ENCODE results near the gene SCAPER. TPM values are rescaled to one million over a fixed set of nuclear protein-coding genes. Genes with fewer than 3 reads are reported as not detected.
"Not testable (repeated sequence)": the region's sequence is repeated elsewhere in the genome, so short reads cannot be mapped to it uniquely, and the experiment has no call there.

The SCAPER gene
- total RNA-seq, 1 experiment from 2014 or later: 21.5 TPM

DNA sequence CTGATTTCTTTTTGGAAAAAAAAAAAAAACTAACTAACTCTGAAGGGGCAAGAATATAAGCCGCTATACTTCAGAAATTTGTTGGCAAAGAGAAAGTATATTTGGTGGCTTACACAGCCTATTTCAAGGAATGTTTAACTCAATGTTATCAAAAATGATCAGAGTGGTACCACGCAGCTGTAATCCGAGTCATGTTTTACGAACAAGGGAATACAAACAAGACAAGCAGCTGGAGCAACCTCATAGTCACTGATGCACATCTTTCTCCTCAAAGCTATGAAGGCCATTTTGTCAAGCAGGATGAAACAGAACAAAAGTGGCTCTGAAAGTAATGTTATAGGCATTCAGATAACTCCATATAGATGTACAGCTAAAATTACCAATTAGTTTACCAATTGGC lies 81.2 kb downstream of the SCAPER start:
- DNase-seq (ENCODE audit: low spot score): no peak
- no peaks in the 10 kb centered on the region for H3K9me3 ChIP-seq (ENCODE audit: low read depth, low read length, poor library complexity, severe bottlenecking)
- H3K27me3 ChIP-seq (replicated peaks; ENCODE audit: insufficient read depth, low read depth, low read length, poor library complexity): no peaks in the 10 kb centered on the region
- intact Hi-C loops (cut with micrococcal nuclease; ENCODE audit: unreplicated experiment): no loop called here
- ChIA-PET POLR2A (ENCODE audit: low non-redundant PET) (interaction anchor here (0.7 kb wide), 1 partner anchor 31 kb away, joined by 4 read pairs; no protein-coding TSS in a partner anchor), CTCF (no interaction called here)
- no peak overlapping the region for H3K4me3 ChIP-seq (ENCODE audit: low read depth, low read length, poor library complexity, severe bottlenecking)
- H3K36me3 ChIP-seq (ENCODE audit: insufficient read depth, low read length, poor library complexity, severe bottlenecking): no peaks in the 10 kb centered on the region
- H3K4me1 ChIP-seq (ENCODE audit: insufficient read depth, low read length, poor library complexity, severe bottlenecking): no peaks in the 10 kb centered on the region
- H3K27ac ChIP-seq (ENCODE audit: low read depth, low read length, poor library complexity, severe bottlenecking): no peak overlapping the region
- TF ChIP-seq, protein P1, sequence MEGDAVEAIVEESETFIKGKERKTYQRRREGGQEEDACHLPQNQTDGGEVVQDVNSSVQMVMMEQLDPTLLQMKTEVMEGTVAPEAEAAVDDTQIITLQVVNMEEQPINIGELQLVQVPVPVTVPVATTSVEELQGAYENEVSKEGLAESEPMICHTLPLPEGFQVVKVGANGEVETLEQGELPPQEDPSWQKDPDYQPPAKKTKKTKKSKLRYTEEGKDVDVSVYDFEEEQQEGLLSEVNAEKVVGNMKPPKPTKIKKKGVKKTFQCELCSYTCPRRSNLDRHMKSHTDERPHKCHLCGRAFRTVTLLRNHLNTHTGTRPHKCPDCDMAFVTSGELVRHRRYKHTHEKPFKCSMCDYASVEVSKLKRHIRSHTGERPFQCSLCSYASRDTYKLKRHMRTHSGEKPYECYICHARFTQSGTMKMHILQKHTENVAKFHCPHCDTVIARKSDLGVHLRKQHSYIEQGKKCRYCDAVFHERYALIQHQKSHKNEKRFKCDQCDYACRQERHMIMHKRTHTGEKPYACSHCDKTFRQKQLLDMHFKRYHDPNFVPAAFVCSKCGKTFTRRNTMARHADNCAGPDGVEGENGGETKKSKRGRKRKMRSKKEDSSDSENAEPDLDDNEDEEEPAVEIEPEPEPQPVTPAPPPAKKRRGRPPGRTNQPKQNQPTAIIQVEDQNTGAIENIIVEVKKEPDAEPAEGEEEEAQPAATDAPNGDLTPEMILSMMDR (conservative IDR thresholded peaks at IDR 0.05; ENCODE audit: low read depth, low read length): no peak
- TF ChIP-seq EZH2 (IDR thresholded peaks at IDR 0.05; ENCODE audit: borderline replicate concordance, low read depth, low read length, poor library complexity, severe bottlenecking): no peak
- BruUV-seq (replicated peaks): no TSS peak

DNA sequence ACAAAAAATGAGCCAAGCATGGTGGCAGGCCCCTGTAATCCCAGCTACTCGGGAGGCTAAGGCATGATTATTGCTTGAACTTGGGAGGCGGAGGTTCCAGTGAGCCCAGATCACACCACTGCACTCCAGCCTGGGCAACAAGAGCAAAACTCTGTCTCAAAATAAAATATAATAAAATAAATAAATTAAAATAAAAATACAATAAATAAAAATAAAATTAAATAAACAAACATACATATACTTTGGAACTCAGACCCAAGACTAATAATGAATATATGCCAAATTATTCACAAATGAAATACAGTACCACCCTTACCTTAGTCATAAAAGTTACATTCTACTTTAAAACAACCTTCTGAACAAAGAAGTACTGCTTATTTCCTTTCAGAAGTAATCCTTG lies 81.8 kb downstream of the SCAPER start:
- Histone ChIP-seq H3K9me3 (ENCODE audit: low read depth, low read length, poor library complexity, severe bottlenecking) (no peaks in the 10 kb centered on the region), H3K36me3 (ENCODE audit: insufficient read depth, low read length, poor library complexity, severe bottlenecking) (no peaks in the 10 kb centered on the region), H3K27me3 (replicated peaks; ENCODE audit: insufficient read depth, low read depth, low read length, poor library complexity) (no peaks in the 10 kb centered on the region), H3K4me1 (ENCODE audit: insufficient read depth, low read length, poor library complexity, severe bottlenecking) (no peaks in the 10 kb centered on the region), H3K4me3 (ENCODE audit: low read depth, low read length, poor library complexity, severe bottlenecking) (no peak overlapping the region), H3K27ac (ENCODE audit: low read depth, low read length, poor library complexity, severe bottlenecking) (no peak overlapping the region)
- intact Hi-C loops (cut with micrococcal nuclease; ENCODE audit: unreplicated experiment): no loop called here
- POLR2A ChIA-PET (ENCODE audit: low non-redundant PET): no interaction called here
- BruUV-seq (replicated peaks): no TSS peak
- no peak for TF ChIP-seq EZH2 (IDR thresholded peaks at IDR 0.05; ENCODE audit: borderline replicate concordance, low read depth, low read length, poor library complexity, severe bottlenecking)
- TF ChIP-seq, protein P1 (conservative IDR thresholded peaks at IDR 0.05; ENCODE audit: low read depth, low read length): no peak
- no peak for DNase-seq (ENCODE audit: low spot score)
- CTCF ChIA-PET: no interaction called here

DNA sequence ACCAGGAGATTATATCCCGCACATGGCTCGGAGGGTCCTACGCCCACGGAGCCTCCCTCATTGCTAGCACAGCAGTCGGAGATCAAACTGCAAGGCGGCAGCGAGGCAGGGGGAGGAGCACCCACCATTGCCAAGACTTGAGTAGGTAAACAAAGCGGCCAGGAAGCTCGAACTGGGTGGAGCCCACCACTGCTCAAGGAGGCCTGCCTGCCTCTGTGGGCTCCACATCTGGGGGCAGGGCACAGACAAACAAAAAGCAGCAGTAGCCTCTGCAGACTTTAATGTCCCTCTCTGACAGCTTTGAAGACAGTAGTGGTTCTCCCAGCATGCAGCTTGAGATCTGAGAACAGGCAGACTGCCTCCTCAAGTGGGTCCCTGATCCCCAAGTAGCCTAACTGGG lies 86.2 kb downstream of the SCAPER start:
- H3K27ac ChIP-seq (ENCODE audit: low read depth, low read length, poor library complexity, severe bottlenecking); intact Hi-C loops (cut with micrococcal nuclease; ENCODE audit: unreplicated experiment); H3K4me1 ChIP-seq (ENCODE audit: insufficient read depth, low read length, poor library complexity, severe bottlenecking); BruUV-seq (replicated peaks); H3K36me3 ChIP-seq (ENCODE audit: insufficient read depth, low read length, poor library complexity, severe bottlenecking); POLR2A ChIA-PET (ENCODE audit: low non-redundant PET); H3K27me3 ChIP-seq (replicated peaks; ENCODE audit: insufficient read depth, low read depth, low read length, poor library complexity); H3K4me3 ChIP-seq (ENCODE audit: low read depth, low read length, poor library complexity, severe bottlenecking); CTCF ChIA-PET; DNase-seq (ENCODE audit: low spot score); H3K9me3 ChIP-seq (ENCODE audit: low read depth, low read length, poor library complexity, severe bottlenecking): not testable (repeated sequence)

DNA sequence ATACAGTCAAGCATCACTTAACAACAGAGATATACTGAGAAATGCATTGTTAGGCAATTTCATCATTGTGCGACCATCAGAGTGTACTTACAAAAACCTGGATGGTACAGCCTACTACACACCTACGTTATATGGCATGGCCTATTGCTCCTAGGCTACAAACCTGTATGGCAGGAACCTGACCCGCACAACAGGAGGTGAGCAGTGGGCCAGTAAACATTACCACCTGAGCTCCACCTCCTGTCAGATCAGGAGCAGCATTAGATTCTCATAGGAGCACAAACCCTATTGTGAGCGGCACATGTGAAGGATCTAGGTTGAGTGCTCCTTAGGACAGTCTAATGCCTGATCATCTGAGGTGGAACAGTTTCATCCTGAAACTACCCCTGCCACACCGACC lies 89.7 kb downstream of the SCAPER start:
- no peaks in the 10 kb centered on the region for H3K36me3 ChIP-seq (ENCODE audit: insufficient read depth, low read length, poor library complexity, severe bottlenecking)
- ChIA-PET POLR2A (ENCODE audit: low non-redundant PET) (no interaction called here), CTCF (no interaction called here)
- intact Hi-C loops (cut with micrococcal nuclease; ENCODE audit: unreplicated experiment): no loop called here
- no peak overlapping the region for H3K4me3 ChIP-seq (ENCODE audit: low read depth, low read length, poor library complexity, severe bottlenecking)
- BruUV-seq (replicated peaks): no TSS peak
- H3K27me3 ChIP-seq (replicated peaks; ENCODE audit: insufficient read depth, low read depth, low read length, poor library complexity): no peaks in the 10 kb centered on the region
- H3K27ac ChIP-seq (ENCODE audit: low read depth, low read length, poor library complexity, severe bottlenecking): no peak overlapping the region
- DNase-seq (ENCODE audit: low spot score): no peak
- TF ChIP-seq, protein P1 (conservative IDR thresholded peaks at IDR 0.05; ENCODE audit: low read depth, low read length): no peak
- TF ChIP-seq EZH2 (IDR thresholded peaks at IDR 0.05; ENCODE audit: borderline replicate concordance, low read depth, low read length, poor library complexity, severe bottlenecking): no peak
- H3K4me1 ChIP-seq (ENCODE audit: insufficient read depth, low read length, poor library complexity, severe bottlenecking): no peaks in the 10 kb centered on the region
- H3K9me3 ChIP-seq (ENCODE audit: low read depth, low read length, poor library complexity, severe bottlenecking): no peaks in the 10 kb centered on the region
